Measurements from ENCODE around the gene C11orf86.

DNA sequence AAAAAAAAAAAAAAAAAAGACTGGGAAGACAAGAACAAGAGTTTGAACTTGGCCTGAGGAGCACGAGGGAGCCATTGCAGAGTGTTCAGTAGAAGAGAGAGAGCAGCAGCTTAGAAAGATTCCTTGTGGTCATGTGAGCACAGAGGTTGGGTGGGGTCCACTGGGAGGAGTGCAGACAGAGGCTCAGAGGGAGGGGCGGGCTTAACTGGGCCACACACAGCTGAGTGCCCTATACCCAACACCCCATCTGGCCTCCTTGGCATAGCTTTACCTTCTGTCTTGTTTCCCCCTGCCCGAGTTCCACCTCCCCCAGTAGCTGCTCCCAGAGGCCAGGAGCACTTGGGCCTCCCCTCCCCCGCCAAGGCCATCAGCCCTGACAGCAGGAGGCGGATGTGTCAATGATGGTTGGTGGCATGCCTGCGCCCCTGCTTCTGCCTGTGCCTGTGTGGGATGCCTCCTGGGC is 12.1 kb downstream of the C11orf86 start:
- TF ChIP-seq CTCF (IDR thresholded peaks at IDR 0.05) (no peak), EP300 (IDR thresholded peaks at IDR 0.05) (no peak)

All from ovary (tissue), 3 donors.